ENCODE data around the gene RNLS.

DNA sequence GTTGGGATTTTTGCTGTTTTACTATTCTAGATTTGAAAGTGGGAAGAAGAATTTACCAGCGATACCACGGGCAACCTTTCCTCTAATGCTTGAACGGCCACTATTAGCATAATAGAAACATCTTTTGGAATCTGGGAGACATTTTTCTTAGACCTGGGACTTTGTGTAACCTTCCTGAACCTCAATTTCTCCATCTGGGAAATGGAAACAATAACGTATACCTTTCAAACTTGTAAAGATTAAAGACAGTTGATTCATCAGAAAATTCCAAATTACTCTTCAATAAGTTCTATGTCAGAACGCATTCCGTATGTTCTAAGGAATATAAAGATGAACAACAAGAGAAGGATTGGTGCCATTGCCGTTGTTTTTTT is 453 bp upstream of the RNLS start:
- TF ChIP-seq POLR2AphosphoS5 (IDR thresholded peaks at IDR 0.05; ENCODE audit: low read depth, low read length) (no peak), POLR2A (IDR thresholded peaks at IDR 0.05; ENCODE audit: low read depth, low read length) (no peak)
